ENCODE data around the gene KCNJ6. TPM values are rescaled to one million over a fixed set of nuclear protein-coding genes. Genes with fewer than 3 reads are reported as not detected.

KCNJ6 gene
- total and polyA plus RNA-seq, 9 of the 15 experiments (the other 6 are each of a cell fraction or from before 2014, with no cell fraction given), result 0.06 to 0.21 (median 0.13) TPM; not detected in 1

DNA sequence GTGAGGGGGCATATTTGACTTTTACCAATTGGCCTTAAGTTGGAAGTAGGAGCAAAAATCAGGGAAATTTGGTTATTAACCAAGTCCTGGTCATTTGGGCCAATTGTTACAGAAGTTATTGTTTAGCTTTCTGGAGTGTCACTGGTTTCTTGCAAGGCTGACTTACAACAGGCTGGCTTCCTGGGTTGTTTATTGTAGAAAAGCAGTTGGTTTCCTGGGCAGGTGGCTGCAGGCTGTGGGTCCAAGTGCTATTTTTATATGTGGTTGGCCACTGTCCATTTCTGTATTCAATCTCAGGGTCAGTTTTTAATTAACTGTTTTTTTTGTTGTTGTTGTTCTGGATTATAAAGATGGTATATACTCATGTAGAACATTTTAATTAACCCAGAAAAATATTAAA lies 174.1 kb downstream of the KCNJ6 start:
- Histone ChIP-seq H4K20me1 (replicated peaks; ENCODE audit: control insufficient read depth, insufficient read depth, low read length) (no peaks in the 10 kb centered on the region), H3K4me1 (replicated peaks in 1 of 2; ENCODE audit: control insufficient read depth in 2 of 2, insufficient read depth in 2 of 2, low read length in 2 of 2) (no peaks in the 10 kb centered on the region), H3K79me2 (ENCODE audit: control insufficient read depth, insufficient read depth, low read length) (no peaks in the 10 kb centered on the region), H3K9me3 (replicated peaks; ENCODE audit: control insufficient read depth, insufficient read depth, low read depth, low read length) (no peaks in the 10 kb centered on the region), H3K9ac (ENCODE audit: insufficient read depth in 1 of 2, low read depth in 2 of 2, low read length in 2 of 2) (no peak overlapping the region), H3K27me3 (ENCODE audit: control insufficient read depth in 2 of 2, insufficient read depth in 2 of 2, low read length in 2 of 2) (peaks cover 4 to 15% of the 10 kb centered on the region in 2 experiments; a peak in 2 of 5 replicates), H2AFZ (ENCODE audit: low read depth, low read length) (no peak overlapping the region), H3K9me1 (ENCODE audit: control insufficient read depth, insufficient read depth, low read length) (no peaks in the 10 kb centered on the region), H3K27ac (ENCODE audit: extremely low read depth, low read depth, low read length) (no peak overlapping the region), H3K4me3 (no peak overlapping the region), H3K36me3 (ENCODE audit: control insufficient read depth, insufficient read depth, low read length) (no peaks in the 10 kb centered on the region), H3K4me2 (ENCODE audit: insufficient read depth, low read length) (no peak overlapping the region)
- CTCF ChIA-PET (ENCODE audit: low intra/inter-chr PET ratio), result no interaction called here
- no TSS peak for BruUV-seq (replicated peaks)
- DNase-seq (ENCODE audit: extremely low read depth in 1 of 4, low spot score in 3 of 4), result no peak
- in situ Hi-C loops (cut with MboI), result no loop called here
- POLR2A ChIA-PET, result interaction anchor here (1.3 kb wide), 1 partner anchor 29 kb away, joined by 3 read pairs; no protein-coding TSS in a partner anchor
- FAIRE-seq, result no peak
- intact Hi-C loops (cut with micrococcal nuclease), result no loop called here
- no peak for ATAC-seq
- TF ChIP-seq, protein P1, sequence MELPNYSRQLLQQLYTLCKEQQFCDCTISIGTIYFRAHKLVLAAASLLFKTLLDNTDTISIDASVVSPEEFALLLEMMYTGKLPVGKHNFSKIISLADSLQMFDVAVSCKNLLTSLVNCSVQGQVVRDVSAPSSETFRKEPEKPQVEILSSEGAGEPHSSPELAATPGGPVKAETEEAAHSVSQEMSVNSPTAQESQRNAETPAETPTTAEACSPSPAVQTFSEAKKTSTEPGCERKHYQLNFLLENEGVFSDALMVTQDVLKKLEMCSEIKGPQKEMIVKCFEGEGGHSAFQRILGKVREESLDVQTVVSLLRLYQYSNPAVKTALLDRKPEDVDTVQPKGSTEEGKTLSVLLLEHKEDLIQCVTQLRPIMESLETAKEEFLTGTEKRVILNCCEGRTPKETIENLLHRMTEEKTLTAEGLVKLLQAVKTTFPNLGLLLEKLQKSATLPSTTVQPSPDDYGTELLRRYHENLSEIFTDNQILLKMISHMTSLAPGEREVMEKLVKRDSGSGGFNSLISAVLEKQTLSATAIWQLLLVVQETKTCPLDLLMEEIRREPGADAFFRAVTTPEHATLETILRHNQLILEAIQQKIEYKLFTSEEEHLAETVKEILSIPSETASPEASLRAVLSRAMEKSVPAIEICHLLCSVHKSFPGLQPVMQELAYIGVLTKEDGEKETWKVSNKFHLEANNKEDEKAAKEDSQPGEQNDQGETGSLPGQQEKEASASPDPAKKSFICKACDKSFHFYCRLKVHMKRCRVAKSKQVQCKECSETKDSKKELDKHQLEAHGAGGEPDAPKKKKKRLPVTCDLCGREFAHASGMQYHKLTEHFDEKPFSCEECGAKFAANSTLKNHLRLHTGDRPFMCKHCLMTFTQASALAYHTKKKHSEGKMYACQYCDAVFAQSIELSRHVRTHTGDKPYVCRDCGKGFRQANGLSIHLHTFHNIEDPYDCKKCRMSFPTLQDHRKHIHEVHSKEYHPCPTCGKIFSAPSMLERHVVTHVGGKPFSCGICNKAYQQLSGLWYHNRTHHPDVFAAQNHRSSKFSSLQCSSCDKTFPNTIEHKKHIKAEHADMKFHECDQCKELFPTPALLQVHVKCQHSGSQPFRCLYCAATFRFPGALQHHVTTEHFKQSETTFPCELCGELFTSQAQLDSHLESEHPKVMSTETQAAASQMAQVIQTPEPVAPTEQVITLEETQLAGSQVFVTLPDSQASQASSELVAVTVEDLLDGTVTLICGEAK (IDR thresholded peaks at IDR 0.05), result no peak
- TF ChIP-seq, protein P1 (CRISPR knock-in tag; IDR thresholded peaks at IDR 0.05), result no peak
- TF ChIP-seq, protein P2, sequence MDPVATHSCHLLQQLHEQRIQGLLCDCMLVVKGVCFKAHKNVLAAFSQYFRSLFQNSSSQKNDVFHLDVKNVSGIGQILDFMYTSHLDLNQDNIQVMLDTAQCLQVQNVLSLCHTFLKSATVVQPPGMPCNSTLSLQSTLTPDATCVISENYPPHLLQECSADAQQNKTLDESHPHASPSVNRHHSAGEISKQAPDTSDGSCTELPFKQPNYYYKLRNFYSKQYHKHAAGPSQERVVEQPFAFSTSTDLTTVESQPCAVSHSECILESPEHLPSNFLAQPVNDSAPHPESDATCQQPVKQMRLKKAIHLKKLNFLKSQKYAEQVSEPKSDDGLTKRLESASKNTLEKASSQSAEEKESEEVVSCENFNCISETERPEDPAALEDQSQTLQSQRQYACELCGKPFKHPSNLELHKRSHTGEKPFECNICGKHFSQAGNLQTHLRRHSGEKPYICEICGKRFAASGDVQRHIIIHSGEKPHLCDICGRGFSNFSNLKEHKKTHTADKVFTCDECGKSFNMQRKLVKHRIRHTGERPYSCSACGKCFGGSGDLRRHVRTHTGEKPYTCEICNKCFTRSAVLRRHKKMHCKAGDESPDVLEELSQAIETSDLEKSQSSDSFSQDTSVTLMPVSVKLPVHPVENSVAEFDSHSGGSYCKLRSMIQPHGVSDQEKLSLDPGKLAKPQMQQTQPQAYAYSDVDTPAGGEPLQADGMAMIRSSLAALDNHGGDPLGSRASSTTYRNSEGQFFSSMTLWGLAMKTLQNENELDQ (CRISPR knock-in tag; IDR thresholded peaks at IDR 0.05; ENCODE audit: borderline replicate concordance), result no peak
- TF ChIP-seq FOXP1 (CRISPR knock-in tag; IDR thresholded peaks at IDR 0.05) (no peak), ZFX (CRISPR knock-in tag; IDR thresholded peaks at IDR 0.05) (no peak)
- TF ChIP-seq, protein P3, sequence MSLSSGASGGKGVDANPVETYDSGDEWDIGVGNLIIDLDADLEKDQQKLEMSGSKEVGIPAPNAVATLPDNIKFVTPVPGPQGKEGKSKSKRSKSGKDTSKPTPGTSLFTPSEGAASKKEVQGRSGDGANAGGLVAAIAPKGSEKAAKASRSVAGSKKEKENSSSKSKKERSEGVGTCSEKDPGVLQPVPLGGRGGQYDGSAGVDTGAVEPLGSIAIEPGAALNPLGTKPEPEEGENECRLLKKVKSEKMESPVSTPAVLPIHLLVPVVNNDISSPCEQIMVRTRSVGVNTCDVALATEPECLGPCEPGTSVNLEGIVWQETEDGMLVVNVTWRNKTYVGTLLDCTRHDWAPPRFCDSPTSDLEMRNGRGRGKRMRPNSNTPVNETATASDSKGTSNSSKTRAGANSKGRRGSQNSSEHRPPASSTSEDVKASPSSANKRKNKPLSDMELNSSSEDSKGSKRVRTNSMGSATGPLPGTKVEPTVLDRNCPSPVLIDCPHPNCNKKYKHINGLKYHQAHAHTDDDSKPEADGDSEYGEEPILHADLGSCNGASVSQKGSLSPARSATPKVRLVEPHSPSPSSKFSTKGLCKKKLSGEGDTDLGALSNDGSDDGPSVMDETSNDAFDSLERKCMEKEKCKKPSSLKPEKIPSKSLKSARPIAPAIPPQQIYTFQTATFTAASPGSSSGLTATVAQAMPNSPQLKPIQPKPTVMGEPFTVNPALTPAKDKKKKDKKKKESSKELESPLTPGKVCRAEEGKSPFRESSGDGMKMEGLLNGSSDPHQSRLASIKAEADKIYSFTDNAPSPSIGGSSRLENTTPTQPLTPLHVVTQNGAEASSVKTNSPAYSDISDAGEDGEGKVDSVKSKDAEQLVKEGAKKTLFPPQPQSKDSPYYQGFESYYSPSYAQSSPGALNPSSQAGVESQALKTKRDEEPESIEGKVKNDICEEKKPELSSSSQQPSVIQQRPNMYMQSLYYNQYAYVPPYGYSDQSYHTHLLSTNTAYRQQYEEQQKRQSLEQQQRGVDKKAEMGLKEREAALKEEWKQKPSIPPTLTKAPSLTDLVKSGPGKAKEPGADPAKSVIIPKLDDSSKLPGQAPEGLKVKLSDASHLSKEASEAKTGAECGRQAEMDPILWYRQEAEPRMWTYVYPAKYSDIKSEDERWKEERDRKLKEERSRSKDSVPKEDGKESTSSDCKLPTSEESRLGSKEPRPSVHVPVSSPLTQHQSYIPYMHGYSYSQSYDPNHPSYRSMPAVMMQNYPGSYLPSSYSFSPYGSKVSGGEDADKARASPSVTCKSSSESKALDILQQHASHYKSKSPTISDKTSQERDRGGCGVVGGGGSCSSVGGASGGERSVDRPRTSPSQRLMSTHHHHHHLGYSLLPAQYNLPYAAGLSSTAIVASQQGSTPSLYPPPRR (CRISPR knock-in tag; IDR thresholded peaks at IDR 0.05; ENCODE audit: borderline replicate concordance), result no peak

Measured in K562 (cell line).